SJSA1 (cell line): ENCODE measurements around the gene PIM3. TPM values are rescaled to one million over a fixed set of nuclear protein-coding genes. Genes with fewer than 3 reads are reported as not detected.

ENCODE experiments used
- DNase-seq, 2 experiments: peaks; one replicate each; pipeline ENCODE4 v3.0.0-alpha.2; 2015 to 2020; ENCODE audit warnings: low spot score in 2 of 2, low read depth in 1 of 2
- H3K27ac ChIP-seq: fragments of 250-450 bp; sonication (Bioruptor Pico); 2 replicates; pipeline ENCODE4 v1.5.1; 2020; ENCODE audit warnings: mild to moderate bottlenecking, moderate library complexity
- H3K27me3 ChIP-seq: fragments of 250-450 bp; sonication (Bioruptor Pico); replicated peaks from 2 replicates; pipeline ENCODE4 v1.5.1; 2020; ENCODE audit warnings: mild to moderate bottlenecking, moderate library complexity
- H3K36me3 ChIP-seq: fragments of 250-450 bp; sonication (Bioruptor Pico); 2 replicates; pipeline ENCODE4 v1.5.1; 2020; ENCODE audit warnings: mild to moderate bottlenecking
- H3K4me1 ChIP-seq: fragments of 250-450 bp; sonication (Bioruptor Pico); replicated peaks from 2 replicates; pipeline ENCODE4 v1.6.1; 2021; ENCODE audit warnings: mild to moderate bottlenecking
- H3K4me3 ChIP-seq: fragments of 250-450 bp; sonication (Bioruptor Pico); 2 replicates; pipeline ENCODE4 v1.5.1; 2020; ENCODE audit warnings: mild to moderate bottlenecking
- H3K9me3 ChIP-seq: fragments of 250-450 bp; sonication (Bioruptor Pico); replicated peaks from 2 replicates; pipeline ENCODE4 v1.5.1; 2020; ENCODE audit warnings: mild to moderate bottlenecking
- total RNA-seq: library from RNA; depleted of rRNA; stranded (reverse); fragments of >200 nt; shearing (Covaris generic); gene quantifications from 2 replicates; pipeline ENCODE4 v1.2.3, GENCODE V29; 2014

The PIM3 gene
- total RNA-seq, 1 experiment from 2014 or later = 53.0 TPM

DNA sequence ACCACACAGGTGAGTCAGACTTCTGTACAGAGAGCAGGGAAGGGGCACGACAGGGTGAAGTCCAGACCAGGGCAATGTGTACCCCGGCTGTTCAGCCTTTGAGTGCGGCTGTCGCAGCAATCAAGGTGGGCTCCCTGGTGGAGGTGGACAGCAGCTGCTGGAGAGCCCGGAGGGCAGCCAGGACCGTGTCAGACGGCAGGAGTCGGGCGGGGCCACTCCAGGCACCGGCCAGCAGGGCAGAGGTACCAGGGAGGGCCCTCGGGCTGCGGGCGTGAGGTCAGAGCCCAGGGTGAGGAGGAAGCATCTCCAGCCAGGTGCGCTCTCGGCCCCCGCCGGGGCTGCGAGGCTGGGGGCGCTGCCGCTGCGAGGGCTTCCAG, 802 bp upstream of the PIM3 start:
- peaks cover 39% of the 10 kb centered on the region for H3K36me3 ChIP-seq
- no peaks in the 10 kb centered on the region for H3K27me3 ChIP-seq
- DNase-seq = no peak
- peaks cover 35% of the 10 kb centered on the region for H3K4me1 ChIP-seq
- no peaks in the 10 kb centered on the region for H3K9me3 ChIP-seq
- H3K27ac ChIP-seq = peak overlapping the region; percentile 92
- peak overlapping the region; percentile 88 for H3K4me3 ChIP-seq

DNA sequence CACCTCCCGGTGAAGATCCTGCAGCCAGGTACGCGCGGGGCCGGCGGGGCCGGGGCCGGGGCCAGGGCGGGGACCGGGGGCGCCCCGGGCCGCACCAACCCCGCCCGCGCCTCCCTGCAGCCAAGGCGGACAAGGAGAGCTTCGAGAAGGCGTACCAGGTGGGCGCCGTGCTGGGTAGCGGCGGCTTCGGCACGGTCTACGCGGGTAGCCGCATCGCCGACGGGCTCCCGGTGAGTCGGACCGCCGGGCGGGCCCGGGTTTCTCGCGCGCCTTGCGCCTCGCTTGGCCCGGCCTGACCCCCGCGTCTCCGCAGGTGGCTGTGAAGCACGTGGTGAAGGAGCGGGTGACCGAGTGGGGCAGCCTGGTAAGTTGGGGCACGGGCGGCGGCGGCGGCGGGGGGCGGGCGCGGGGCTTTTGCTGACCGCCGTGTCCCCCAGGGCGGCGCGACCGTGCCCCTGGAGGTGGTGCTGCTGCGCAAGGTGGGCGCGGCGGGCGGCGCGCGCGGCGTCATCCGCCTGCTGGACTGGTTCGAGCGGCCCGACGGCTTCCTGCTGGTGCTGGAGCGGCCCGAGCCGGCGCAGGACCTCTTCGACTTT, 531 bp downstream of the PIM3 start:
- Histone ChIP-seq H3K27me3 (no peaks in the 10 kb centered on the region), H3K4me1 (peaks cover 33% of the 10 kb centered on the region), H3K36me3 (peaks cover 50% of the 10 kb centered on the region), H3K4me3 (peak overlapping the region; percentile 88), H3K27ac (no peak overlapping the region), H3K9me3 (no peaks in the 10 kb centered on the region)
- DNase-seq = no peak

DNA sequence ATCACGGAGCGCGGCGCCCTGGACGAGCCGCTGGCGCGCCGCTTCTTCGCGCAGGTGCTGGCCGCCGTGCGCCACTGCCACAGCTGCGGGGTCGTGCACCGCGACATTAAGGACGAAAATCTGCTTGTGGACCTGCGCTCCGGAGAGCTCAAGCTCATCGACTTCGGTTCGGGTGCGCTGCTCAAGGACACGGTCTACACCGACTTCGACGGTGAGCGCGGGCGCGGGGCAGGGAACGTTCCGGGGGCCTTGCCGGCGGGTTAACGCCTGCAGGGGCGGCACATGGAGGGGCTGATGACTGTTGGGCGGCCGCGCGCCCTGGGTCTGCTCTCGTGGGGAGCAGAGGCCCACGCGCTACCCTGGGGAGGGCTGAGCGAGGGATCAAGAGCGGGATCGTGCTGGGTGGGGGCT, 1.0 kb downstream of the PIM3 start:
- no peak overlapping the region for H3K27ac ChIP-seq
- H3K36me3 ChIP-seq = peaks cover 55% of the 10 kb centered on the region
- peak overlapping the region; percentile 88 for H3K4me3 ChIP-seq
- H3K27me3 ChIP-seq = no peaks in the 10 kb centered on the region
- H3K9me3 ChIP-seq = no peaks in the 10 kb centered on the region
- H3K4me1 ChIP-seq = peaks cover 33% of the 10 kb centered on the region
- peak in 1 of 2 experiments; percentile 45 for DNase-seq

DNA sequence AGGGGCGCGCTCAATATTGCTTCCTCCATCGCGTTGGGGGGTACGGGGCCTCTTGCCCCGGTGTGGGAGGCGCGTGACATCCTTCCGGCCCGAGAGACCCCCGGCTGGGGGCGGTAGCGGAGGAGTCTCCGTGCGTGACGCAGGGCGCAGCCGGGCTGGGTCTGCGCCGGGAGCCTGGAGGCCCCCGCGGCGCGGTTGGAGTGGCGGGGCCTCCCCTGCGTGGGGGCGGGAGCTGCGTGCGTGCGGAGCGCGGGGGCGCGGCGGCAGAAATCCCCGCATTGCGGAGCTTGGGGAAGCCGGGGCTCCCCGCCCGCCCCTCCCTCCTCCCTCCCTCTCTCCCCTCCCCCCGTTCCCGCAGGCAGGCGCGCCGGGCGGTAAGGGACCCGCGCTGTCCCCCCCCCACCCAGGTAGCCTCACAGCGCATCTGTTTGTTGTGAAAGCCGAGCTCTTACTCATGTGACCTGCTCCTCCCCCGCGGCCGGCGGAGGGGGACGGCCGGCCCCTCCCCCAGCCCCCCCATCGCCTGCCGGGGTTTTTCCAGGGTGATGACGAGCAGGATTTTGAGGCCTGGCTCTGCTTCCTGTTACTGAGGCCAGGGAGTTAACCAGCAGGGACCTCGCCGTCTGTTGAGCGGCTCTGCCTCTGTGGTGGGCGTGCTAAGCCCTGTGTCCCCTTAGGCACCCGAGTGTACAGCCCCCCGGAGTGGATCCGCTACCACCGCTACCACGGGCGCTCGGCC, 1.6 kb downstream of the PIM3 start:
- Histone ChIP-seq H3K4me1 (peaks cover 33% of the 10 kb centered on the region), H3K27me3 (no peaks in the 10 kb centered on the region), H3K27ac (peak overlapping the region; percentile 82), H3K4me3 (peak overlapping the region; percentile 88), H3K36me3 (peaks cover 57% of the 10 kb centered on the region), H3K9me3 (no peaks in the 10 kb centered on the region)
- DNase-seq = peak; percentile 73 to 91

DNA sequence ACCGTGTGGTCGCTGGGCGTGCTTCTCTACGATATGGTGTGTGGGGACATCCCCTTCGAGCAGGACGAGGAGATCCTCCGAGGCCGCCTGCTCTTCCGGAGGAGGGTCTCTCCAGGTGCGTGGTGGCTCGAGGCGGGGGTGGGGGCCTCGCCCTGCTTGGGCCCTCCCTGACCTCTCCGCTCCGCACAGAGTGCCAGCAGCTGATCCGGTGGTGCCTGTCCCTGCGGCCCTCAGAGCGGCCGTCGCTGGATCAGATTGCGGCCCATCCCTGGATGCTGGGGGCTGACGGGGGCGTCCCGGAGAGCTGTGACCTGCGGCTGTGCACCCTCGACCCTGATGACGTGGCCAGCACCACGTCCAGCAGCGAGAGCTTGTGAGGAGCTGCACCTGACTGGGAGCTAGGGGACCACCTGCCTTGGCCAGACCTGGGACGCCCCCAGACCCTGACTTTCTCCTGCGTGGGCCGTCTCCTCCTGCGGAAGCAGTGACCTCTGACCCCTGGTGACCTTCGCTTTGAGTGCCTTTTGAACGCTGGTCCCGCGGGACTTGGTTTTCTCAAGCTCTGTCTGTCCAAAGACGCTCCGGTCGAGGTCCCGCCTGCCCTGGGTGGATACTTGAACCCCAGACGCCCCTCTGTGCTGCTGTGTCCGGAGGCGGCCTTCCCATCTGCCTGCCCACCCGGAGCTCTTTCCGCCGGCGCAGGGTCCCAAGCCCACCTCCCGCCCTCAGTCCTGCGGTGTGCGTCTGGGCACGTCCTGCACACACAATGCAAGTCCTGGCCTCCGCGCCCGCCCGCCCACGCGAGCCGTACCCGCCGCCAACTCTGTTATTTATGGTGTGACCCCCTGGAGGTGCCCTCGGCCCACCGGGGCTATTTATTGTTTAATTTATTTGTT, 2.4 kb downstream of the PIM3 start:
- Histone ChIP-seq H3K27ac (peak overlapping the region; percentile 82), H3K9me3 (no peaks in the 10 kb centered on the region)

DNA sequence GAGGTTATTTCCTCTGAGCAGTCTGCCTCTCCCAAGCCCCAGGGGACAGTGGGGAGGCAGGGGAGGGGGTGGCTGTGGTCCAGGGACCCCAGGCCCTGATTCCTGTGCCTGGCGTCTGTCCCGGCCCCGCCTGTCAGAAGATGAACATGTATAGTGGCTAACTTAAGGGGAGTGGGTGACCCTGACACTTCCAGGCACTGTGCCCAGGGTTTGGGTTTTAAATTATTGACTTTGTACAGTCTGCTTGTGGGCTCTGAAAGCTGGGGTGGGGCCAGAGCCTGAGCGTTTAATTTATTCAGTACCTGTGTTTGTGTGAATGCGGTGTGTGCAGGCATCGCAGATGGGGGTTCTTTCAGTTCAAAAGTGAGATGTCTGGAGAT, 3.1 kb downstream of the PIM3 start:
- DNase-seq = no peak
- Histone ChIP-seq H3K4me1 (peaks cover 33% of the 10 kb centered on the region), H3K4me3 (no peak overlapping the region), H3K36me3 (peaks cover 57% of the 10 kb centered on the region), H3K9me3 (no peaks in the 10 kb centered on the region), H3K27ac (no peak overlapping the region), H3K27me3 (no peaks in the 10 kb centered on the region)

More for the DNA sequence above, 2.4 kb downstream of the PIM3 start:
- DNase-seq = no peak
- H3K27me3 ChIP-seq = no peaks in the 10 kb centered on the region
- peaks cover 33% of the 10 kb centered on the region for H3K4me1 ChIP-seq
- peak overlapping the region; percentile 88 for H3K4me3 ChIP-seq
- peaks cover 57% of the 10 kb centered on the region for H3K36me3 ChIP-seq

DNA sequence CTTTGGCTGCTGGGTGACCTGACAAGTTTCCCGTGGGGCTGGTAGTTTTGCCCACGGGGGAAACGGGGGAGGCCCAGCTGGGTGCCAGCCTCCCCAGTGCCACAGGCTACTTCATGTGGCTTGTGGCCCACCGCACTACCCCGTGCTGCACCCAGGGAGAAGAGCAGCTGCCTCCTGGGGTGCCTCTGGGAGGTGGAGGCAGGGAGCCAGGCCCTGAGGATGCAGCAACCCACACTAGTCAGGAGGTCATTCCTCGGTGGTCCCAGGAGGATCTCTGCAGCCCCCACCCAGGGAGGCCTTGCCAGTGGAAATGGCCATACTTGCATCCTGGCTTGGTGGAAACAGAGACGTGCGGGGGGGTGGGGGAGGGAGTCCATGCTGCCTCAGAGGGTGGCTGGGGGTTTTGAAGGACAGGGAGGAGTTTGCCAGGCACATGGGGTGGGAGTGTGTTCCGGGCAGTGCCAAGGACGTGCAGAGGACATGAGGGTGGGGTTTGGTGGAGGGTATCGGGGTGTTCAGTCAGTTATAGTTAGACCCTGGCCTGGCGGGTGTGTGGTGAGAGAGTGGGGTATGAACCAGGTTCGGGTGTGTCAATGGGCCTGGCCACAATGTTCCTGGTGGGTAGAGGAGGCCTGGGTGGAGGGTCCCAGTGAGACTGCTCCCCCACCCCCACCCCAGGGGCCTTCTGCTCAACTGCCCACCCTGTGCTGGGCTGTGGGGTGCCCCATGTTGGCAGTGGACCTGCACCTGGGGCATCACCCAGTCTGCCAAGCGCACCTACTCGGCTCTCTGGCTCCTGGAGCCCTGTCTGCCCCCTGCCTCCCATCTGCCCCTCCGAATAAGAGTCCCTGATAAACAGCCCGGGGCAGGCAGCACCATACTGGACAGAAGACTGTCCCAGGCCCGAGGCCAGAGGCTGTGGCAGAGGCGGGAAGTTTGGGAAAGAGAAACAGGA, 3.8 kb downstream of the PIM3 start:
- Histone ChIP-seq H3K9me3 (no peaks in the 10 kb centered on the region), H3K4me3 (no peak overlapping the region), H3K36me3 (peaks cover 57% of the 10 kb centered on the region), H3K4me1 (peaks cover 29% of the 10 kb centered on the region), H3K27me3 (no peaks in the 10 kb centered on the region), H3K27ac (no peak overlapping the region)
- DNase-seq = no peak

DNA sequence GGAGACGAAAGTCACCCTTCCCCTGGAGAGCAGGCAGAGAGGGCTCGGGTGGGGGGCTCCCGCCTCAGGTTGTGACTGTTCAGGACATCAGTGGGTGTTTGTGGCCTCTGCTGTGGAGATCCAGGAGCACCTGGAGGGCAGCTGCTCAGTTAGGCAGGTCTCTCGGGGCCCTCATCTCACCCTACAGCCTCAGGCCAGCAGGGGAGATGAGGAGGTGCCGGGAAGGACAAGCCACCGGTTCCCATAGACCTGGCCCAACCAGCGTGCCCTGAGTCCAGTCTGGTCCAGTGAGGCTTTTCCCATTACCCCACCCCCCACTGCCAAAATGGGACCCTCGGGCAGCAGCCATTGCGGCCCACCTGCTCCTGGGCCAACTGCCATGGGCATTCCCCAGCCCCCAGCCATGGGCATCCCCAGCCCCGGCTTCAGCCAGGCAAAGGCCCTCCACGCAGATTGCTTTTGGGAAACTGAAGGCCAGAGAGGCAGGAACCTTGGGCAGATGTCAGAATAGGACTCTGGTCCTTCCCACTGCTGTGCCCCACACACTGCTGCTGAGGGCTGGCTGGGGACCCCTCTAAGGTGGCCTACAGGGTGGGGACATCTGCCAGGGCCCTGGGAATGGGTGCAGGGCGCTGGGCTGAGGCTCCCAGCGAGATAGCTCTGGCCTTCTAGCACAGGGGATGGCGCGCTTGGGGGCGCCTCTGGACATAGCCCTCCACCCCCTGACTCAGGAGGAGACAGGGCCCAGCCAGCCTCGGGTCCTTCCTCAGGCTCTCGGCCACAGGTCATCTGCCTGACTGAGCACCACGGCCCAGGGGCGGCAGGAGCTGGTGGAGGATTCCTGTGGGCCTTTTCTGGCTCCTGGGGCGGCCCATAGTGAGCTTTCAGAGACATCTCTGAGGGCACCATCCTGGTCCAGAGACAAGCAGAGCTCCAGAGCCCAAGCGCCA, 4.8 kb downstream of the PIM3 start:
- H3K9me3 ChIP-seq = no peaks in the 10 kb centered on the region
- no peaks in the 10 kb centered on the region for H3K27me3 ChIP-seq
- DNase-seq = no peak
- peaks cover 25% of the 10 kb centered on the region for H3K4me1 ChIP-seq
- H3K4me3 ChIP-seq = no peak overlapping the region
- H3K36me3 ChIP-seq = peaks cover 57% of the 10 kb centered on the region
- no peak overlapping the region for H3K27ac ChIP-seq

DNA sequence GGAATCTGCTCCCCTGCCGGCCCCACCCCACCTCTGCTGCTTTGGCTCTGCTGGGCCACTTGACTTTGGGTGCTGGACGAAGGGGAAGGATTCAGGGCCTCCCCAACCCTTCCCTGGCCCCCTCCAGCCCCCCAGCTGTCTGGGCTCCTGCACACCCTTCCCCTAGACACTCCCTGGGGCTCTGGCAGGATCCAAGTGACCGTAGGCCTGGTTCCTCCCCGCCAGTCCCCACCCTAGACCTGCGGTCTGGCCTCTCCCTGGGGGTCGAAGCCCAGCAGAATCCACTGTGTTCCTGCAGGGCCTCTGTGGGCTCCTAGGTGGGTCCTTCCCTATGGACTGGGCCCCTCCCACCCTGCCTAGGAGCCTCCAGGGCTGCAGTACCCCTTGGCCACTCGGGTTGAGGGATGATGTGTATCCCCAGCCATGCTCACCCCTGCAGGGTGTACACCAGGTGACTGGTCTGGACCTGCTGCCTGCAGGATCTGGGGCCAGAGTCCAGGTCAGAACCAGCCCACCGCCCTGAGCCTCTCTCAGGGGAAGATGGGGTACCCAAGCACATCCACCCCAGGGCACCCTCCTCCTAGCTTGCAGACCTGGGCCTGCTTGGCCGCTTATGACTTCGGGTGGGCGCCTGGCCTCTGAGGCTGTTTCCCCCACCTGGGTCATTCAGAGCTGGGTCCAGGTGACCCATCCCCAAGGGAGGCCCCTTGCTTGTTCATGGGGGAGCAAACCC, 5.6 kb downstream of the PIM3 start:
- DNase-seq = no peak
- no peaks in the 10 kb centered on the region for H3K9me3 ChIP-seq
- H3K4me3 ChIP-seq = no peak overlapping the region
- H3K36me3 ChIP-seq = peaks cover 51% of the 10 kb centered on the region
- H3K27ac ChIP-seq = no peak overlapping the region
- H3K4me1 ChIP-seq = peaks cover 31% of the 10 kb centered on the region
- H3K27me3 ChIP-seq = no peaks in the 10 kb centered on the region

DNA sequence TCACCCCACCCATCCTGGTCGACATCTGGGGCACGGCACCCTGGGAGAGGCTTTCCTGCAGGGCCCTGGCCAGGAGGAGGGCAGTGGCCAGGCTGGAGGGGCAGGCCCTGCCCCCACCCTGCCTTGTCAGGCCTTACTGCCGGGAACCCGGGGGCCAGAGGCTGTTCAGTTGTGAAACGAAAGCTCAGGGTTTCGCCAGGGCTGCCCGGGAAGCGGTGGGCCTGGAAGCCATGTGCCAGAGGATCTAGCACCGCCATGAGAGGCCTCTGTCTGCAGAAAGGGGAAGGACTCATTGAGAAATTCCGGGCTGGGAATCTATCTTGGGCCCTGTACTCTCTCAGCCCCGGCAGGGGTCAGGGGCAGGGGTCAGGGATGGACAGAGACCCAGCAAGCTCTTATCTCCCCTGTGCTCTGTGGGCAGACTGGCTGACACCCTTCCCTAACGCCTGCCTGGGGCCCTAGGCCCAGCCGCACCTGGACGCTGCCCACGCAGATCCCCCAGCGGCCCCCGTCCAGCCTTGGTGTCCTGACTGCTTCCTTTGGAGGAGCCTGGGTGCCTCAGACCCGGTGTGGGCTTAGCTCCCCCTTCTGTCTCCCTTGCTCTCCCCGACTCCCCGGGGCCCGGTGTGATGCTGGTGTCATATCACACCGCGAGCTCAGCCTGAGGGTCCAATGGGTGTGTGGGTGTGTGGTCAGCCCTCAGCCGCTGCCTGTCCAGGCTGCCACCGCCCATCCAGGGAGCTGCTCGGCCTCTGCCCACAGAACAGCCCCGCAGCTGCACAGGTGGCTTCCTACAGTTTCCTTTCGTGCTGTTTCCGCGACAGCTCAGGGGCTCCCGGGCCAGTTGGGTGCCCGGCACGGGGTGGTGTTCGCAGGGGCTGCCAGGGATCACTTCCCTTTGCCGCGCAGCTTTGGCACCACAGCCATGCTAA, 6.5 kb downstream of the PIM3 start:
- Histone ChIP-seq H3K27me3 (no peaks in the 10 kb centered on the region), H3K9me3 (no peaks in the 10 kb centered on the region), H3K36me3 (peaks cover 43% of the 10 kb centered on the region), H3K27ac (no peak overlapping the region), H3K4me1 (peaks cover 29% of the 10 kb centered on the region), H3K4me3 (no peak overlapping the region)
- no peak for DNase-seq

DNA sequence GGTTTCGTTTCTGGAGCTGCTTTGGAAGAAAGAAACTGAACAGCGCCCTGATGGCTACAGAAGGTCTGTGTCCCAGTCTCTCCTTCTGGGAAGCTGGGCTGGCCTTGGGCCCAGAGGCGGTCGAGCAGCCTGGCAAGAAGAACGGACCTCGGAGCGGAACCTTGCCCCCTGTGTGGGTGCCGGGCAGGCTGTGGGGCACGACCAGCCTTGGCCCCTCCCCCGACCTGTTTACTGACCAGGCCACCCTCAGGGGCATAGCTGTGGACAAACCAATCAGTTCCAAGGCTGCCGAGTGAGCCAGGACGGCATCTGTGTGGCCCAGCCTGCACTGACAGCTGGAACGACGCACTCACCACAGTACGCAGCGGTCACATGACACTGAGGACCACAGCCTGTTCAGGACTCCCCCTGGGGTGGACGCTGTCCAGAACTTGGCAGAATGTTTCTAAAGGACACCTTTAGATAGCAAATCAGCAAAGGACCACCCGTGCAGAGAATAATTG, 7.2 kb downstream of the PIM3 start:
- no peak overlapping the region for H3K4me3 ChIP-seq

More for the DNA sequence above, 7.2 kb downstream of the PIM3 start:
- Histone ChIP-seq H3K27ac (no peak overlapping the region), H3K9me3 (no peaks in the 10 kb centered on the region), H3K4me1 (peaks cover 24% of the 10 kb centered on the region), H3K36me3 (peaks cover 38% of the 10 kb centered on the region), H3K27me3 (no peaks in the 10 kb centered on the region)
- DNase-seq = no peak
